ENCODE results near the gene UBE2E3.
"Not testable (repeated sequence)": the region's sequence is repeated elsewhere in the genome, so short reads cannot be mapped to it uniquely, and the experiment has no call there.

The UBE2E3 gene
- long read RNA-seq, donor 1, transcript UBE2E3-212 (4 exons, 499 nt): minor isoform, 13 of 162 reads
- long read RNA-seq, donor 1, transcript UBE2E3-202 (6 exons, 1,570 nt): major isoform, 58 of 162 reads
- long read RNA-seq, donor 1, transcript UBE2E3-209 (6 exons, 1,556 nt): minor isoform, 7 of 162 reads
- long read RNA-seq, donor 1, partial matches to known transcripts: 59 of 162 reads
- long read RNA-seq, donor 1, other reads (novel, unspliced or antisense): 24 of 162 reads
- long read RNA-seq, donor 2, transcript UBE2E3-212 (4 exons, 499 nt): minor isoform, 5 of 127 reads
- long read RNA-seq, donor 2, transcript UBE2E3-202 (6 exons, 1,570 nt): major isoform, 38 of 127 reads
- long read RNA-seq, donor 2, partial matches to known transcripts: 60 of 127 reads
- long read RNA-seq, donor 2, other reads (novel, unspliced or antisense): 16 of 127 reads
- long read RNA-seq, donor 3, transcript UBE2E3-202 (6 exons, 1,570 nt): major isoform, 43 of 87 reads
- long read RNA-seq, donor 3, partial matches to known transcripts: 35 of 87 reads
- long read RNA-seq, donor 3, other reads (novel, unspliced or antisense): 6 of 87 reads
- long read RNA-seq, donor 4, transcript UBE2E3-202 (6 exons, 1,570 nt): major isoform, 67 of 148 reads
- long read RNA-seq, donor 4, partial matches to known transcripts: 70 of 148 reads
- long read RNA-seq, donor 4, other reads (novel, unspliced or antisense): 8 of 148 reads
- long read RNA-seq, donor 5, transcript UBE2E3-209 (6 exons, 1,556 nt): minor isoform, 5 of 143 reads
- long read RNA-seq, donor 5, transcript UBE2E3-202 (6 exons, 1,570 nt): major isoform, 76 of 143 reads
- long read RNA-seq, donor 5, partial matches to known transcripts: 46 of 143 reads
- long read RNA-seq, donor 5, other reads (novel, unspliced or antisense): 10 of 143 reads
- long read RNA-seq, donor 6, transcript UBE2E3-212 (4 exons, 499 nt): minor isoform, 7 of 127 reads
- long read RNA-seq, donor 6, transcript UBE2E3-202 (6 exons, 1,570 nt): major isoform, 51 of 127 reads
- long read RNA-seq, donor 6, partial matches to known transcripts: 61 of 127 reads
- long read RNA-seq, donor 6, other reads (novel, unspliced or antisense): 6 of 127 reads
- long read RNA-seq, donor 7, transcript UBE2E3-209 (6 exons, 1,556 nt): minor isoform, 10 of 274 reads
- long read RNA-seq, donor 7, transcript UBE2E3-212 (4 exons, 499 nt): minor isoform, 6 of 274 reads
- long read RNA-seq, donor 7, transcript UBE2E3-202 (6 exons, 1,570 nt): major isoform, 80 of 274 reads
- long read RNA-seq, donor 7, partial matches to known transcripts: 178 of 274 reads
- long read RNA-seq, donor 7, other reads (novel, unspliced or antisense): 0 of 274 reads
- long read RNA-seq, donor 8, transcript UBE2E3-202 (6 exons, 1,570 nt): major isoform, 61 of 151 reads
- long read RNA-seq, donor 8, transcript UBE2E3-212 (4 exons, 499 nt): minor isoform, 10 of 151 reads
- long read RNA-seq, donor 8, partial matches to known transcripts: 63 of 151 reads
- long read RNA-seq, donor 8, other reads (novel, unspliced or antisense): 13 of 151 reads

GRCh38 chr2:180980106-180980942 is at the start of gene UBE2E3:
UBE2E3 (plus strand) TSS chr2:180980605; CDS start chr2:180982043, 1,438 bp downstream.
- DNase-seq: peak; percentile 89

GRCh38 chr2:180931841-180932240 is 48.6 kb upstream of the UBE2E3 start:
- DNase-seq: no peak

GRCh38 chr2:180933332-180933731 is 47.1 kb upstream of the UBE2E3 start:
- no peak for DNase-seq

- DNase-seq: no peak
Measured at GRCh38 chr2:180934911-180935310, 45.5 kb upstream of the UBE2E3 start.

- DNase-seq: not testable (repeated sequence)
Measured at GRCh38 chr2:180937480-180937879, 42.9 kb upstream of the UBE2E3 start.

- no peak for DNase-seq
Measured at GRCh38 chr2:180938451-180938850, 42.0 kb upstream of the UBE2E3 start.

GRCh38 chr2:180943275-180943674 is 37.1 kb upstream of the UBE2E3 start:
- DNase-seq: no peak

GRCh38 chr2:180944372-180944771 is 36.0 kb upstream of the UBE2E3 start:
- no peak for DNase-seq

- DNase-seq: no peak
Measured at GRCh38 chr2:180947208-180947689, 33.2 kb upstream of the UBE2E3 start.

GRCh38 chr2:180949896-180950295 is 30.5 kb upstream of the UBE2E3 start:
- no peak for DNase-seq

- no peak for DNase-seq
Measured at GRCh38 chr2:180952082-180952481, 28.3 kb upstream of the UBE2E3 start.

- no peak for DNase-seq
Measured at GRCh38 chr2:180952731-180953336, 27.6 kb upstream of the UBE2E3 start.

GRCh38 chr2:180953550-180953949 is 26.9 kb upstream of the UBE2E3 start:
- DNase-seq: no peak

- no peak for DNase-seq
Measured at GRCh38 chr2:180955101-180955500, 25.3 kb upstream of the UBE2E3 start.

GRCh38 chr2:180959787-180960186 is 20.6 kb upstream of the UBE2E3 start:
- DNase-seq: no peak

- DNase-seq: no peak
Measured at GRCh38 chr2:180960982-180961381, 19.4 kb upstream of the UBE2E3 start.

GRCh38 chr2:180962727-180963314 is 17.6 kb upstream of the UBE2E3 start:
- no peak for DNase-seq

GRCh38 chr2:180966378-180966777 is 14.0 kb upstream of the UBE2E3 start:
- DNase-seq: no peak

- DNase-seq: no peak
Measured at GRCh38 chr2:180969124-180969523, 11.3 kb upstream of the UBE2E3 start.

GRCh38 chr2:180970016-180970415 is 10.4 kb upstream of the UBE2E3 start:
- DNase-seq: no peak

Measured in right kidney (tissue), 9 donors.